ENCODE results near the gene YJEFN3. TPM values are rescaled to one million over a fixed set of nuclear protein-coding genes. Genes with fewer than 3 reads are reported as not detected.
A peak's percentile ranks its signal among the peaks of the same experiment; 100 is the strongest.

The YJEFN3 gene
- polyA plus RNA-seq, 2 of the 4 experiments (the other 2 are of a cell fraction), result 3.2 to 7.2 TPM

DNA sequence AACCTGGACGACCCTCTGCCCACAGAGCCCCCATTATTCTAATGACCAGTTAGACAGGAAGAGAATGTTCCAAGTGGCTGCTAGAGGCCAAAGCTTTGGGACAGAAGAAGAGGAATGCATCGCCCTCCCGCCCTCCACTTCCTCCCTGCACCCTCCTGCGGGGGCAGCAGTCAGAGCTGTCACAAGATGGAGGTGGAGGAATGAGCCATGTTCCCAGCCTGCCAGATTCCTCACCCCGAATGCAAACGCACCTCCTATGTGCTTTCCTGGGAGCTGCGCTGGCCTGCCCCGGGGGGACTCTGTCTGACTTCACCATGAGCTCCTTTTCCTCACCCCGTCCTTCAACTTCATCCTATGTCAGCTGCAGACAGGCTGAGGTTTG lies 1.7 kb downstream of the YJEFN3 start:
- H3K9me3 ChIP-seq, result no peaks in the 10 kb centered on the region
- H3K27ac ChIP-seq, result no peak overlapping the region
- H3K4me2 ChIP-seq, result no peak overlapping the region
- TF ChIP-seq PBX3 (IDR thresholded peaks at IDR 0.05), result no peak
- TF ChIP-seq JUN (IDR thresholded peaks at IDR 0.05), result no peak
- no peak for TF ChIP-seq SREBF2 (IDR thresholded peaks at IDR 0.05)
- TF ChIP-seq, protein P1, sequence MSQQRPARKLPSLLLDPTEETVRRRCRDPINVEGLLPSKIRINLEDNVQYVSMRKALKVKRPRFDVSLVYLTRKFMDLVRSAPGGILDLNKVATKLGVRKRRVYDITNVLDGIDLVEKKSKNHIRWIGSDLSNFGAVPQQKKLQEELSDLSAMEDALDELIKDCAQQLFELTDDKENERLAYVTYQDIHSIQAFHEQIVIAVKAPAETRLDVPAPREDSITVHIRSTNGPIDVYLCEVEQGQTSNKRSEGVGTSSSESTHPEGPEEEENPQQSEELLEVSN (IDR thresholded peaks at IDR 0.05; ENCODE audit: borderline replicate concordance, low read depth), result no peak
- TF ChIP-seq NR3C1 (IDR thresholded peaks at IDR 0.05), result no peak
- no peak for TF ChIP-seq HOXB13 (CRISPR knock-in tag; IDR thresholded peaks at IDR 0.05; ENCODE audit: low read depth)
- no peak for TF ChIP-seq ZNF302 (CRISPR knock-in tag; IDR thresholded peaks at IDR 0.05)
- no peak for TF ChIP-seq REST (IDR thresholded peaks at IDR 0.05)
- no peak for TF ChIP-seq MAFK (IDR thresholded peaks at IDR 0.05; ENCODE audit: partially characterized antibody)
- TF ChIP-seq KDM1A (IDR thresholded peaks at IDR 0.05; ENCODE audit: low read depth), result no peak
- TF ChIP-seq, protein P2, sequence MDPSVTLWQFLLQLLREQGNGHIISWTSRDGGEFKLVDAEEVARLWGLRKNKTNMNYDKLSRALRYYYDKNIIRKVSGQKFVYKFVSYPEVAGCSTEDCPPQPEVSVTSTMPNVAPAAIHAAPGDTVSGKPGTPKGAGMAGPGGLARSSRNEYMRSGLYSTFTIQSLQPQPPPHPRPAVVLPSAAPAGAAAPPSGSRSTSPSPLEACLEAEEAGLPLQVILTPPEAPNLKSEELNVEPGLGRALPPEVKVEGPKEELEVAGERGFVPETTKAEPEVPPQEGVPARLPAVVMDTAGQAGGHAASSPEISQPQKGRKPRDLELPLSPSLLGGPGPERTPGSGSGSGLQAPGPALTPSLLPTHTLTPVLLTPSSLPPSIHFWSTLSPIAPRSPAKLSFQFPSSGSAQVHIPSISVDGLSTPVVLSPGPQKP (IDR thresholded peaks at IDR 0.05; ENCODE audit: low read depth, low read length), result no peak
- TF ChIP-seq EP300 (IDR thresholded peaks at IDR 0.05), result no peak
- no peak for TF ChIP-seq PHF8 (IDR thresholded peaks at IDR 0.05; ENCODE audit: borderline replicate concordance, low read depth)
- FAIRE-seq (no peak), DNase-seq (ENCODE audit: low read depth in 1 of 2, low spot score in 1 of 2) (no peak), ATAC-seq (no peak)
- H3K4me1 ChIP-seq, result no peaks in the 10 kb centered on the region
- ChIA-PET POLR2A (interaction anchor here (0.7 kb wide), 1 partner anchor 15 kb away, joined by 4 read pairs; the partner anchor contains the start of genes NDUFA13 and TSSK6), CTCF (interaction anchor here (0.6 to 6.4 kb wide), 3 partner anchors 22 to 237 kb away, joined by 3 to 79 read pairs (median 7); no protein-coding TSS in a partner anchor)
- no peak overlapping the region for H3K4me3 ChIP-seq
- whole genome bisulfite sequencing (ENCODE audit: missing lambda C conversion rate), result 76% methylated on average over 7 of the region's 9 CpGs

GRCh38 chr19:19530889-19531288 lies 2.2 kb downstream of the YJEFN3 start:
- CTCF ChIA-PET, result interaction anchor here (0.6 to 6.4 kb wide), 7 partner anchors 12 to 237 kb away, joined by 3 to 79 read pairs (median 7); partner anchors contain the start of gene GMIP
- FAIRE-seq, result no peak
- H3K9me3 ChIP-seq, result no peaks in the 10 kb centered on the region

More at GRCh38 chr19:19530889-19531288, 2.2 kb downstream of the YJEFN3 start:
- DNase-seq (ENCODE audit: low read depth in 1 of 2, low spot score in 1 of 2) (no peak), ATAC-seq (no peak)
- Histone ChIP-seq H3K4me1 (no peaks in the 10 kb centered on the region), H3K4me3 (no peak overlapping the region), H3K4me2 (no peak overlapping the region), H3K27ac (no peak overlapping the region)
- TF ChIP-seq HDAC2 (IDR thresholded peaks at IDR 0.05) (no peak), ZFP36 (IDR thresholded peaks at IDR 0.05; ENCODE audit: borderline replicate concordance, partially characterized antibody) (peak; percentile 69), SREBF2 (IDR thresholded peaks at IDR 0.05) (no peak)
- WGBS (ENCODE audit: missing lambda C conversion rate), result 89% methylated on average over 4 of the region's 4 CpGs
- POLR2A ChIA-PET, result interaction anchor here (0.6 to 0.7 kb wide), 4 partner anchors 15 to 119 kb away, joined by 3 to 4 read pairs (median 4); partner anchors contain the start of genes NDUFA13 and TSSK6

Measured in A549 (cell line).